Suprapubic skin (tissue), 4 donors: ENCODE data around the gene CD72. TPM values are rescaled to one million over a fixed set of nuclear protein-coding genes. Genes with fewer than 3 reads are reported as not detected.
"Not testable (repeated sequence)": the region's sequence is repeated elsewhere in the genome, so short reads cannot be mapped to it uniquely, and the experiment has no call there.

ENCODE experiments used
- DNase-seq, 2 donors: peaks; one replicate each; pipeline ENCODE4 v3.0.0-alpha.2; 2019; ENCODE audit warnings: low spot score in 2 of 2
- H3K27ac ChIP-seq: fragments of 200-600 bp; sonication (generic); one replicate; pipeline ENCODE4 v1.5.1; 2019
- H3K27me3 ChIP-seq: fragments of 200-600 bp; sonication (generic); one replicate; pipeline ENCODE4 v1.5.1; 2019
- H3K36me3 ChIP-seq: fragments of 200-600 bp; sonication (generic); one replicate; pipeline ENCODE4 v1.5.1; 2019
- H3K4me1 ChIP-seq: fragments of 200-600 bp; sonication (generic); one replicate; pipeline ENCODE4 v1.5.1; 2019
- H3K4me3 ChIP-seq: fragments of 200-600 bp; sonication (generic); one replicate; pipeline ENCODE4 v1.5.1; 2019; ENCODE audit warnings: mild to moderate bottlenecking
- H3K9me3 ChIP-seq: fragments of 200-600 bp; sonication (generic); one replicate; pipeline ENCODE4 v1.5.1; 2019
- CTCF ChIP-seq, 2 donors: fragments of 200-600 bp in 1 of 2; fragments of 450-650 bp in 1 of 2; sonication (generic) in 1 of 2; IDR thresholded peaks; one replicate each; pipeline ENCODE4 v1.5.1; 2016 to 2019; ENCODE audit warnings: antibody characterized with exemption in 2 of 2, mild to moderate bottlenecking in 1 of 2, moderate library complexity in 1 of 2
- EP300 ChIP-seq: sonication (generic); formaldehyde crosslinking; IDR thresholded peaks from one replicate; pipeline ENCODE4 v1.6.1; 2017; ENCODE audit warnings: antibody characterized with exemption
- POLR2A ChIP-seq, 2 donors: fragments of 450-650 bp; IDR thresholded peaks; one replicate each; pipeline ENCODE4 v1.6.1; 2017; ENCODE audit warnings: antibody characterized with exemption in 2 of 2, mild to moderate bottlenecking in 2 of 2, moderate library complexity in 2 of 2
- POLR2AphosphoS5 ChIP-seq, 3 donors: sonication (generic); formaldehyde crosslinking; IDR thresholded peaks; one replicate each; pipeline ENCODE4 v1.6.1; 2017; ENCODE audit warnings: antibody characterized with exemption in 3 of 3
- WGBS: methylation state at CpG from one replicate; pipeline ENCODE4 v1.1.5; 2018; 5-methylcytosine and 5-hydroxymethylcytosine counted together
- total RNA-seq, 4 donors: library from RNA; depleted of rRNA; stranded (reverse); fragments of >200 nt; gene quantifications; one replicate each; pipeline ENCODE4 v1.1.0, GENCODE V29; 2016

CD72 gene
- total RNA-seq, 4 donors from 2014 or later = 1.9 to 16.7 (median 4.9) TPM

- WGBS = 89% methylated on average over 4 of the region's 4 CpGs
- H3K4me1 ChIP-seq = peaks cover 4% of the 10 kb centered on the region
- H3K4me3 ChIP-seq = no peak overlapping the region
- H3K36me3 ChIP-seq = no peaks in the 10 kb centered on the region
- no peak for DNase-seq
- no peaks in the 10 kb centered on the region for H3K27me3 ChIP-seq
- H3K27ac ChIP-seq = no peak overlapping the region
- no peaks in the 10 kb centered on the region for H3K9me3 ChIP-seq
- no peak for TF ChIP-seq POLR2AphosphoS5 (IDR thresholded peaks at IDR 0.05)
- TF ChIP-seq EP300 = no peak
- TF ChIP-seq POLR2A (IDR thresholded peaks at IDR 0.05) = no peak
- no peak for TF ChIP-seq CTCF (IDR thresholded peaks at IDR 0.05)
Measured at GRCh38 chr9:35594471-35594870, 23.7 kb downstream of the CD72 start.

GRCh38 chr9:35593581-35593980, 24.6 kb downstream of the CD72 start:
- H3K27me3 ChIP-seq = no peaks in the 10 kb centered on the region
- H3K27ac ChIP-seq = no peak overlapping the region
- no peaks in the 10 kb centered on the region for H3K9me3 ChIP-seq
- no peaks in the 10 kb centered on the region for H3K4me1 ChIP-seq
- no peaks in the 10 kb centered on the region for H3K36me3 ChIP-seq
- no peak for DNase-seq
- TF ChIP-seq EP300 (no peak), POLR2AphosphoS5 (IDR thresholded peaks at IDR 0.05) (no peak), CTCF (IDR thresholded peaks at IDR 0.05) (no peak), POLR2A (IDR thresholded peaks at IDR 0.05) (no peak)
- H3K4me3 ChIP-seq = no peak overlapping the region

- 84% methylated on average over 5 of the region's 5 CpGs for WGBS
- H3K27me3 ChIP-seq, H3K36me3 ChIP-seq, H3K4me3 ChIP-seq, DNase-seq, H3K27ac ChIP-seq, H3K4me1 ChIP-seq, H3K9me3 ChIP-seq: not testable (repeated sequence)
Measured at GRCh38 chr9:35588506-35588905, 29.7 kb downstream of the CD72 start.

GRCh38 chr9:35584681-35585080, 33.5 kb downstream of the CD72 start:
- not testable (repeated sequence) for H3K27ac ChIP-seq, H3K4me3 ChIP-seq, H3K9me3 ChIP-seq, H3K36me3 ChIP-seq, DNase-seq, H3K4me1 ChIP-seq, H3K27me3 ChIP-seq
- WGBS = 49% methylated on average over 3 of the region's 3 CpGs

GRCh38 chr9:35583521-35583920, 34.7 kb downstream of the CD72 start:
- H3K27ac ChIP-seq, H3K27me3 ChIP-seq, H3K4me3 ChIP-seq, DNase-seq, H3K36me3 ChIP-seq, H3K9me3 ChIP-seq, H3K4me1 ChIP-seq: not testable (repeated sequence)
- WGBS = 73% methylated on average over 6 of the region's 6 CpGs

- DNase-seq, H3K9me3 ChIP-seq, H3K27me3 ChIP-seq, H3K27ac ChIP-seq, H3K36me3 ChIP-seq, H3K4me1 ChIP-seq, H3K4me3 ChIP-seq: not testable (repeated sequence)
- 92% methylated on average over 1 of the region's 1 CpG for WGBS
Measured at GRCh38 chr9:35579659-35580227, 38.5 kb downstream of the CD72 start.

- peaks cover 3% of the 10 kb centered on the region for H3K36me3 ChIP-seq
- 87% methylated on average over 1 of the region's 1 CpG for WGBS
Measured at GRCh38 chr9:35579130-35579529, 39.1 kb downstream of the CD72 start.

More at GRCh38 chr9:35579130-35579529, 39.1 kb downstream of the CD72 start:
- Histone ChIP-seq H3K9me3 (no peaks in the 10 kb centered on the region), H3K4me3 (no peak overlapping the region), H3K27ac (no peak overlapping the region), H3K27me3 (no peaks in the 10 kb centered on the region), H3K4me1 (no peaks in the 10 kb centered on the region)
- no peak for DNase-seq
- TF ChIP-seq POLR2A (IDR thresholded peaks at IDR 0.05) (no peak), EP300 (no peak), POLR2AphosphoS5 (IDR thresholded peaks at IDR 0.05) (no peak), CTCF (IDR thresholded peaks at IDR 0.05) (no peak)
